GM12892 (cell line): ENCODE data around the gene SLN.

Source experiments
- POLR2A ChIP-seq: IDR thresholded peaks from 2 replicates; pipeline ENCODE4 v1.6.1; 2011; ENCODE audit warnings: low read depth, low read length, control low read depth
- POLR2AphosphoS5 ChIP-seq: IDR thresholded peaks from 2 replicates; pipeline ENCODE4 v1.6.1; 2011; ENCODE audit warnings: low read depth, low read length, control low read depth
- TAF1 ChIP-seq: IDR thresholded peaks from 2 replicates; pipeline ENCODE4 v1.6.1; 2011; ENCODE audit warnings: low read depth, mild to moderate bottlenecking, control low read depth, low read length, borderline replicate concordance

DNA sequence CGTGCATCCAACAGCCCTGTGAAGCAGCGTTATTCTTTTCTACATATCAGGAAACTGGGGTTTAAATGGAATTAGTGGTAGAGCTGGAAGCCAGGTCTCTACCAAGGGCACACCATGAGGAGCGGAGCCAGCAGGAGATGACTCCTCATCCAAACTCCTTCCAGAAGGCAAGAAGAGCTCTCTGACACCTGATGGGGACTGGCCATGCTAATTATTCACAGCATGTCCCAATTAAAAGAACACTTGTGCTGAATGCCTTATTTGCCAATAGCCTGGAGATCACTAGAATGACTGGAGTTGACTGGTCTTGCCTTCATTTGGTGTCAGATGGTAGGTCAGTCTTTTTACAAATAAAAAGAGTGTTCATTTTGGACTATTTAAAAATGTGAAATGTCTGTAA is 32.9 kb upstream of the SLN start:
- TF ChIP-seq POLR2A (no peak), TAF1 (no peak), POLR2AphosphoS5 (no peak)
